H4 (cell line): ENCODE data around the gene FIZ1. TPM values are rescaled to one million over a fixed set of nuclear protein-coding genes. Genes with fewer than 3 reads are reported as not detected.
"Not testable (repeated sequence)": the region's sequence is repeated elsewhere in the genome, so short reads cannot be mapped to it uniquely, and the experiment has no call there.

Source experiments
- DNase-seq: peaks from one replicate; pipeline ENCODE4 v3.0.0-alpha.2; 2015; ENCODE audit warnings: low spot score
- total RNA-seq: library from RNA; depleted of rRNA; stranded (reverse); fragments of >200 nt; shearing (Covaris generic); gene quantifications from 2 replicates; pipeline ENCODE4 v1.2.3, GENCODE V29; 2014

The FIZ1 gene
- total RNA-seq, 1 experiment from 2014 or later = 7.8 TPM

DNA sequence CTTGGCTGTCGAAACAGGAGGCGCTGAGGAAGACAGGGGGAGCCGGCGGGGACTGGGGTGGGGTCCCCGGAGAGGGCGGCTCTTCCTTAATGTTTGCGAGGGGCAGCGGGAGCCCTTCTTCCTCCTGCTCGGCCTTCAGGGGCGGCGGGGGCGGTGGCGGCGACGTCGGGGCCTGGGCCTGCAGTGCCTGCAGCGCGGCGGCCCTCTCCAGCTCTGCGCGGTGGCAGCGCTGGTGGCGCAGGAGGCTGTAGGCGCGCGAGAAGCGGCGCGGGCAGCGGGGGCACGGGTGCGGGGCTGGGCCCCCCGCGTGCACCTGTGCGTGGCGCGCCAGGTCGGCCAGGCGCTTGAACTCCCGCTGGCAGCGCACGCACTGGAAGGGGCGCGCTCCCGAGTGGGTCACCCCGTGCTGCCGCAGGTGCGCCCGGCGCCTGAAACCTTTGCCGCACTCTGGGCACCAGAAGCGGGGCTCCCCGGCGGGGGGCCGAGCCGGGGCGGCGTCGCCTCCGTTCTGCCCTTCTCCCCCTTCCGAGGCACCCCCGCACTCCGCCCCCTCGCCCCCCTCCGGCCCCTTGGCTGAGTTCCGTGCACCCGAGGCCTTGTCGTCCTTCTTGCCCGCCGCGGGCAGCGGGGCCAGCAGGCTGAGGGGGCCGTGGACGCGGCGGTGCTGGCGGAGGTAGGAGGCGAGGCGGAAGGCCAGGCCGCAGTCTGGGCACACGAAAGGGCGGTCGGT, 21.1 kb downstream of the FIZ1 start:
- DNase-seq = no peak

DNA sequence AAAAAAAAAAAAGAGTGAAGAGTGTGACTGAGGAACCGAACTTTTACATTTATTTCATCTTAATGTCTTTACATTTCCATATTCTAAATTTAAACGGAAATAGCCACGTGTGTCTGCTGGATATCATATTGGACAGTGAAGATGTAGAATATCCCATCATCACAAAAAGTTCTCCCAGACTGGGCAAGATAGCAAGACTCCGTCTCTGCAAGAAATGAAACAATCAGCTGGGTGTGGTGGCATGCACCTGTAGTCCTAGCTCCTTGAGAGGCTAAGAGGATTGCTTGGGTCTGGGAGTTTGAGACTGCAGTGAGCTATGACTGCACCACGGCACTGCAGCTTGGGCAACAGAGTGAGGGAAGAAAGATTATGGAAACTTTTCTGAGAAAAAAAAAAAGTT, 22.6 kb downstream of the FIZ1 start:
- DNase-seq = no peak

DNA sequence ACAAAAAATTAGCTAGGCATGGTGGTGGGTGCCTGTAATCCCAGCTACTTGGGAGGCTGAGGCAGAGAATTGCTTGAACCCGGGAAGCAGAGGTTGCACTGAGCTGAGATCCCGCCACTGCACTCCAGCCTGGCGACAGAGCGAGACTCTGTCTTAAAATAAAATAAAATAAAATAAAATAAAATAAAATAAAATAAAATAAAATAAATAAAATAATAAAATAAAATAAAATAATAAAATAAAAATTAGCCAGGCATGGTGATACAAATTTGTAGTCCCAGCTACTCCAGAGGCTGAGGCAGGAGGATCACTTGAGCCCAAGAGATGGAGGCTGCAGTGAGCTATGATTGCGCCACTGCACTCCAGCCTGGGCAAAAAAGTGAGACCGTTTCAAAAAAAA, 25.4 kb downstream of the FIZ1 start:
- not testable (repeated sequence) for DNase-seq

DNA sequence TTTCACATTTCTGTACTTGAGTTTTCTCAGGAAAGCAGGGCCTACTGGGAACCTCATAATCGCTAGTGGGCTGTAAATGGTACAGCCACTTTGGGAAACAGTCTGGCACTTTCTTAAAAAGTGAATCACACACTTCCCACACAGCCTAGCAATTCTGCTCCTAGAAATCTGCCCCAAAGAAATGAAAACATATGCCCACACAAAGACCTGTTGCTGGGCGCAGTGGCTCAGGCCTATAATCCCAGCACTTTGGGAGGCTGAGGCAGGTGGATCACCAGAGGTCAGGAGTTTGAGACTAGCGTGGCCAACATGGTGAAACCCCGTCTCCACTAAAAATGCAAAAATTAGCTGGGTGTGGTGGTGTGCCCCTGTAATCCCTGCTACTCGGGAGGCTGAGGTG, 29.8 kb downstream of the FIZ1 start:
- not testable (repeated sequence) for DNase-seq

DNA sequence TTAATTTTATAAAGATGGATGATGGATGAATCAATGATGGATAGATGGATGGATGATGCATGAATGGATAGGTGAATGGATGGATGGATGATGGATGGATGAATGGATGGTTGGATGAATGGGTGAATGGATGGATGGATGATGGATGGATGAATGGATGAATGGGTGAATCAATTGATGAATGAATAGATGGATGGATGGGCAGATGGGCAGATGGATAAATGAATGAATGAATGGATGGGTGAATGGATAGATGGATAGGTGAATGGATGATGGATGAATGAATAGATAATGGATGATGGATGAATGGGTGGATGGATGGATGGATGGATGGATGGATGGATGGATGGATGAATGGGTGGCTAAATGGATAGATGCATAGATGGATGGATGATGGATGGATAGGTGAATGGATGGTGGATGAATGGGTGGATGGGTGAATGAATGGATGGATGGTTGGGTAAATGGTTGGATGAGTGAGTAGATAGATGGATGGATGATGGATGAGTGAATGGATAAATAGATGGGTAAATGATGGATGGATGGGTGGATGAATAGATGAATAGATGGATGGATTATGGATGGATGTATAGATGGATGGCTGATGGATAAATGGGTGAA, 31.5 kb downstream of the FIZ1 start:
- DNase-seq = no peak

DNA sequence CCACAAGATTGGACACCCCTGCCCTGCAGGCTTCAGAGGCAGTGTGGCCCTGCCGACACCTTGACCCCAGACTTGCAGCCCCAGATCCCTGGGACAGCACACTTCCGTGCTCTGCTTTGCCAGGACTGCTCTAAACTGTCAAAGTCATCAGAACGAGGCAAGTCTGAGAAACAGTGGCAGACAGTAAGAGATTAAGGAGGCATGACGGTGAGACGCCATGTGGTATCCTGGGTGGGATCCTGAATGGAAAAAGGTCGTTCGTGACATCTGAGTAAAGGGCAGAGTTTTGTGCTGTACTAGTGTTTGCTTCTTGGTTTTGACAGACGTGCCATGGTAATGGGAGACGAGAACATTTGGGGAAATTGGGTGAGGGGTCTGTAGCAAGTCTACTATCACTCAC, 32.5 kb downstream of the FIZ1 start:
- DNase-seq = no peak

DNA sequence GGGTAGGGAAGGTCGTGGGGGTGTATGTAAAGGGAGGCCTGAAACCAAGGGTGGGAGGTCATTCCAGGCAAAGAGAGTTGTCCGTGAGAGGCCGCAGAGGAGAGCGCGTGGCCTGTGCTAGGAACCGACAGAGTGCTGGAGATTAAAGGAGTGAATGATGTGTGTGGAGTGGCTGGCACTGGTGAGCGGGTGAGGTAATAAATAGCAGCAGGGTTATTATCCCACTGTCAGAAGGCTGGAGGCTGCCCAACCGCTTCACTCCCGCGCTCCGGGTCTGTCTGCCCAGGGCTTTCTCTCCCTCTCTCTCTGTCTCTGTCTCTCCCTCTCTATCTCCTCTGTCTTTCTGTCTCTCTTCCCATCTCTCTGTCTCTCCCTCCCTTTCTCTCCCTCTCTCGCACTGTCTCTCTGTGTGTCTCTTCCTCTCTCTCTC, 36.0 kb downstream of the FIZ1 start:
- DNase-seq = no peak

DNA sequence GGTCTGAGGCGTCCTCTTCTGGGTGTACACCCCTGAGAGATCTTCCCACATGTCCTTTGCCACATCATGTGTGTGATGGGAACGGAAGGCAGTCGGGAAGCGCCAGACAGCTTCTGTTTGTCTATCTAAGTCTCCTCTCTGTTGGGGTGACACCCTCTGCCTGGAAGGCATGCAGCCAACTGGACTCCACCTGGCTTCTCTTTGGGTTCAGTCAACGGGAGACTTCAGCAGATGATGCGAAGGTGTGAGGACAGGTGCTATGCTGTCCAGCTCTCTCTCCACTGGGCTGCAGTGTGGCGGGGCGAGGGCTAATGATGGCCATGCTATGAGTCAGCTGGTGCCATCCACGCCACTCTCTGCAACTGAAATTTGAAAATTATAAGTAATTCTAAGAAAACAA, 39.6 kb downstream of the FIZ1 start:
- no peak for DNase-seq

DNA sequence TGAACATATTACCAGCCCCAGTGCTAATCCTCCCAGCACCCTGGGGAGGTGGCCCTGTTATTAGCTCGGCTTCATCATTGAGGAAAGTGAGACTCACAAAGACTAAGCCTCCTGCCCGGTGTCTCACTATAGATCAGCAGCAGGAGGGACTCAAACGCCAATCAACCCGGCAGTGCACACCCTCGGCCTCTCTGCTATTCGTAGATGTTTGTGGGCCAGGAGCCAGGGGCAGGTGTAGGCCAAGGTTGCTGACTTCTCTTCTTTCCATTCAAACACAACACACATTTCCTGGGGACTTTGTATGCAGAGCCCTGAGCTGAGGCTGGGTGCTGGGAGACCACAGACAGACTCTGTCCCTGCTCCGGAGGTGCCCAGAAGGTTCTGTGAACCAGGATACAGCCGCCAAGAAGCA, 44.6 kb downstream of the FIZ1 start:
- DNase-seq = no peak

DNA sequence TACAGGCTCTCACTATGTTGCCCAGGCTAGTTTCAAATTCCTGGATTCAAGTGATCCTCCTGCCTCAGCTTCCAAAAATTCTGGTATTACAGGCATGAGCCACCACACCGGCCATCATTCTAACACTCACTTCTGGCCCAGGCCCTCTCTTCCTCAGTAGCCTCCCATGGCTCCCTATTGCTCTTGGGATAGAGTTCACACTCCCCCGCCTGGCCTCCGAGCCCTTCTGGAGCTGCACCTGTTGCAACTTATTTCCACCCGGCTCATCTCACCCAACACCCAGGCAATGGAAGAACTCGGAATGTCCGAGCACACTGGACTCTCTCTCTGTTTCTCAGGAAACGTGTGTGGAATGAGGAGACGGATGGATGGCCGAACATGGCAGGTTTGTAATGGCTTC, 45.0 kb downstream of the FIZ1 start:
- no peak for DNase-seq

DNA sequence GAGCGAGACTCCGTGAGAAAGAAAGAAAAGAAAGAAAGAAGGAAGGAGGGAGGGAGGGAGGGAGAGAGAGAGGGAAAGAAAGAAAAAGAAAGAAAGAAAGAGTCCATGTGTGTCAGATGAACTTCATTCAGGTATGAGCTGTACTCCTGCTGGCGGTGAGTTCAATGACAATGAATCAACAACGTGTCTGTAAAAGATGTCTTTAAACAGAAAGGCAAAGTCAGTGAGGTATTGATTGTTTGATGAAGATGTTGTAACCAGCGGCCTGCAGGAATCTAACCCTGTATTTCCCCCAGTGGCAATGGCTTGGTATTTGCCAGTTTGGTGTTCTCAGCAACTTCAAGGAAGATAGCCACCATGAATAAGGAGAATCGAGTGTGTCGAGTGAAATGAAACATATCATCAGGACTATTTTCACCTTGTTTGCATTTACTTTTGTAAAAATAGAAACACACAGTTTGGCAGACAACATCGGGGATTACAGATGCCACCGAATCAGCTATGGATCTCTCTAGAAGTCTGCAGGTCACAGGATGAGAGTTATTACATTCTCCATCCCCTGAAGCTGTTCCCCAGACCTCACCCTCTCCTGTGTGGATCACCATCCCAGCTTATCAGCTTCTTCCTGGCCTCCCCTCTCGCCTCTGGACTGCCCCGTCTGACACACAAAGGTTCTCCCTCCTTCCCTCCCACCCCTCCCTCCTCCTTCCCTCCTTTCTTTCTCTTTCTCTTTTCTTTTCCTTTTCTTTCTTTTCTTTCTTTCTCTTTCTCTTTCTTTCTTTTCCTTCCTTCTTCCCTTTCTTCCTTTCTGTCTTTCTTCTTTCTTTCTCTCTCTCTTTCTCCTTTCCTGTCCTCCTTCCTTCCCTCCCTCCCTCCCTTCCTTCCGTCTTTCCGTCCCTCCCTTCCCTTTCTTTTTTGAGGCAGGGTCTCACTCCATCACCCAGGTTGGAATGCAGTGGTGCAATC, 45.8 kb downstream of the FIZ1 start:
- DNase-seq = no peak

DNA sequence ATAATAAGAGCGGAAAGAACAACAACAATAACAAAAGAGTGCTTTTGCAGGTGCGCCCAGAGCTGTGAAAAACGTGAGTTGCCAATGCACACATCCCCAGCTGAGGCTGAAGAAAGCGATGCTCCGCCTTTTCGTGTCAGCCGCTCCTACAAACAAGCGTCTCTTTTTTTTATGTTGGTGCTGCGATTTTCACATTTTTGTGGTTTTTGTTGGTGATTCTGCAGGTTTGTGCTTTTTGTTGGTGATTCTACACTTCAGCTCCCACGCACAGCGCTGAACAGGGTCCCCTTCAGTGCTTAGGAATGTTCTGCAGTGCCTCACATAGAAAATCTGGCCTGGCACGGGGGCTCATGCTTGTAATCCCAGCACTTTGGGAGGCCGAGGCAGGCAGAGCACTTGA, 46.7 kb downstream of the FIZ1 start:
- peak; percentile 84 for DNase-seq

DNA sequence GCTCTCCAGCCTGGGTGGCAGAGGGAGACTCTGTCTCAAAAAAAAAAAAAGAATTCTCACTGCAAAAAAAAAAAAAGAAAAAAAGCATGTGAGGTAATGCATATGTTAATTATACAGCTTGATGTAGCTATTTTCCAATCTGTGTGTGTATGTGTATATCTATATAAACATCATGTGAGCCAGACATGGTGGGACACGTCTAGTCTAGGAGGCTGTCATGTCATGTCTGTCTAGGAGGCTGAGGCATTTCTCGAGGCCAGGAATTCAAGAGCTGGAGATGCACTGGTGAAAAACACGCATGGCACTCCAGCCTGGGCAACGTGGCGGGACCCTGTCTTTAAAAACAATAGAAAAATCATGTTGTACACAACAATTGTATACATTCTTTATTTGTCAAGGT, 47.1 kb downstream of the FIZ1 start:
- no peak for DNase-seq

DNA sequence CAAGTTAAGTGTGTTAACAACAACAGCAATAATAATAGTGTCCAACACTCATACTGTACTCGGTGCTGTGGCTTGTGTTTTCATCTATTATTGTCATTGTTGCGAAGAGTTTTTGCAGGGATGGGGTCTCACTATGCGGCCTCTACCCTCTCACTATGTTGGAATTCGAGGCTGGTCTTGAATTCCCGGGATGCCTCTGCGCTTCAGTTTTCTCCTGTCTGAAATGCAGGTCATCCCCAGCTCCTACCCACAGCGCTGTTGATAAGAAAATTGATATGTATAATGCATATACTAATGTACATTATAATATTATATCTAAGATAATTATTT, 49.0 kb downstream of the FIZ1 start:
- no peak for DNase-seq

DNA sequence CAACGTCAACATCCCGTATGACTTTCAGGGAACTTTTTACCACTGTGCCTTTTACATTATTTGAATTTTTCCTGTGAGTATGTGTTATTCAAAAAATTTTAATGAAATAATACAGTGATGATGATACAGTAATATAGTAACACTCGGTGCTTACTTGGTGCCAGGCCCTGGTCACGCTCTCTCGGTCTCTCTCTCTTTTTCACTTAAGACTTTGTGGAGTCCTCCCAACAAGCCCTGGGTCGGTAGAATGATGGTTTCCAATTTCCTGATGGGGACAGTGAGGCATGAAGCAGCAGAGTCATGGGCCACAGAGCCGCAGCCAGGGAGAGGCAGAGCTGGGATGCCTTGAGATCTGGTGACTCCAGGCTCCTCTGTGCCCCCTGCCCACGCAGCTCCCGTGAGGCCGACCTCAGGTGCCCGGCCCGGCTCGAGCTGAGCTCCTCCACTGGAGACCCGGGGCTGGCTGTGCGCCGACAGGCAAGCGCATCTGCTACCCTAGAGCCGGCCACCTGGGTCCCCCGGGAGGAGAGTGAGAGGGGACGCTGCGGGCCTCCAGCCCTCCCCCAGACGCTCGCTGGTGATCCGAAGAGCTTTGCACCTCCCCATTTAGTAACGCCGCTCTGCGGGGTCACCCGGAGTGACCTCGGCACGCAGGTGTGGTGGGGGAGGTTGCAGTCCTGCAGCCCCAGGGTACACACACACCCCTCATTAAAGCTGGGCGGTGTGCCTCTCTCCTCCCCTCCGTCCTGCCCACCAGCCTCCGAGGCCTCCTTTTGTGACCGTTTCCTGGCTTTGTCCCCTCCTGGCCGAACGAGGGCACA, 49.6 kb downstream of the FIZ1 start:
- peak; percentile 61 for DNase-seq

DNA sequence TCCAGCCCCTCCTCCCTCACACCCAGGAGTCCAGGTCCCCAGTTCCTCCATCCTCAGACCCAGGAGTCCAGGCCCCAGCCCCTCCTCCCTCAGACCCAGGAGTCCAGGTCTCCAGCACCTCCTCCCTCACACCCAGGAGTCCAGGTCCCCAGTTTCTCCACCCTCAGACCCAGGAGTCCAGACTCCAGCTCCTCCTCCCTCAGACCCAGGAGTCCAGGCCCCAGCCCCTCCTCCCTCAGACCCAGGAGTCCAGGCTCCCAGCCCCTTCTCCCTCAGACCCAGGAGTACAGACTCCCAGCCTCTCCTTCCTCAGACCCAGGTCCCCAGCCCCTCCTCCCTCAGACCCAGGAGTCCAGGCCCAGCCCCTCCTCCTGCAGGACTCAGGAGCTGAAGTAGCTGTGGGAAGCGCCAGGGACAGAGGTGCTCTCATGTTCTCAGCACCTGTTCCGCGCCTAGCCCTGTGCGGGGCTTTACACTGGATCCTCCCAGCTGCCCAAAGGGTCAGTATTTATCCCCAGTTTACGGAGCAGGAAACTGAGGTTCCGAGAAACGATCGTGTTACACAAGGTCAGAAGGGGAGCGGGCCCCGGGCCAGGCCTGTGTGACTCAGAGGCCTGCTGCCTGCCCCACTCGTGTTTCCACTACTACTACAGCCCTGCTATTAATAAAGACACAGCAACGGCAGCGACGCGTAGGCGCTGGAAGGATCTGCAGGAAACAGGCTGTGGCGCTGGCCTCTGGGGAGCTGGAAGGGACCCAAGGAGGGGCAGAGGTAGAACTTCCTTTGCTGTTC, 52.3 kb downstream of the FIZ1 start:
- peak; percentile 70 for DNase-seq

DNA sequence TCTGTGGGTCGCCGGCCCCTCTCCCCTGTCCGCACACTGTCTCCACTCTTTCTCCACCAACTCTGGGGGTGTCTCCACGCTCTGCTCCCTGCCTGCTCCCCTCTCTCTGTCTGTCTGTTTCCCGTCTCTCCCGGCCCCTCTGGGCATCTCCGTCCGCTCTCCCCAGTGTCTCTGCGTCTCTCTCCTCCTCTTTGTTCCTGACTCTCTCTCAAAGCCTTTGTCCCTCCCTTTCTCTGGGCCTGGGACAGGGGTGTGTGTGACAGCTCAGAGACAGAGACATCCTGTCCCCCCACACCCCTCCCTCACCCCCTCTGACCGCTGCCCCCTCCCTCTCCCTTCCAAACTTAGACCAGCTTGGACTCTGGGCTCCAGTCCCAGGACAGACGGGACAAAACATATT, 53.3 kb downstream of the FIZ1 start:
- no peak for DNase-seq

DNA sequence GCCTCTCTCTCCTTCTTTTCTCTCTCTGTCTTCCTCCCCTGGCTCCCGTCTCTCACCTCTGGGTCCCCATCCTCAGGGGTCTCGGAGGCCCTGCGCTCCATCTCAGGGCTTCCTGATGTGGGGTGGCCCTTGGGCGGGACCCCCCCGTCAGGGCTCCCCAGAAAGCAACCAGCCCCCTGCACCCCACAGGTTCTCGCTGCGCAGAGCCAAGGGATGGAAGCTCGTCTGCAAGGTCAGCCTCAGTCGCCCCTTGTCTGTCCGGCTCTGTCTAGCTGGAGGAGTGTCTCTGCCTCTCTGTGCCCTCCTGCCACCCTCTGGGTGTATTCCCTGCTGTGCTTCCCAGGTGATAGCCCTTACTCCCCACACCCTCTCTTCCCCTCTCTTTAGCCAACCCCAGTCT, 53.9 kb downstream of the FIZ1 start, which contains the start of gene SBK3:
Gene SBK3, minus strand, starts transcription at position 101 of the 400 bp plus-strand sequence. Its CDS starts 0 bp downstream, at position 101.
- DNase-seq = no peak

DNA sequence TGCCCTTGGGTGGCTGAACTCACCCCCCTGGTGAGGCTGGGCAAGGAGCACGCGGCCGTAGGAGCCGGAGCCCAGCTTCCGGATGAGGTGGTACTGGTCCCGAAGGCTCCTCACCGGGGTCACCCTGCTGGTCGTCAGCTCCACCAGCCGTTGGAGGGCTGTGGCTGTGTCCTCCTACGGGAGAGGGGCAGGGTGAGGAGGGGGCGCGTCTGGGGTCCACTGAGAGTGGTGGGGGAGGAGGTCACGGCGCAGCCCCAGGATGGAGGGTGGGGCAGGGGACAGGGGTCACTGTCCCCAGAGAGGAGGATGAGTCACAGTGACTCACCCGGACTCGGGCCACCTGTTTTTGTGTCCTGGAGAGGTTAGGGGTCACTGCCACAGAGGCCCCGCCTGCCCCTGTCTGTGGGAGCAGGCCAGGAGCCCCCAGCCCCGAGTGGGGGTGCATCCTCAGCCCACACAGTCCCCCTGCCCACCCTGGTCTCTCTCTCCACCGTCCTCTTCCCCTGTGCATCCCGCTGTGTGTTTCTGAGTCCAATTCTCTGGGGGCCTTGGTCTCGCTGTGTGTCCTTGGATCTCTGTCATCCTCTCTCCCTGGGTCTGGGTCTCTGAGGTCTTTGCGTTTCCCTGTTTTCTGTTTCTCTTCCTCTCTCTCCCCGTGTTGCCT, 54.4 kb downstream of the FIZ1 start:
- no peak for DNase-seq

DNA sequence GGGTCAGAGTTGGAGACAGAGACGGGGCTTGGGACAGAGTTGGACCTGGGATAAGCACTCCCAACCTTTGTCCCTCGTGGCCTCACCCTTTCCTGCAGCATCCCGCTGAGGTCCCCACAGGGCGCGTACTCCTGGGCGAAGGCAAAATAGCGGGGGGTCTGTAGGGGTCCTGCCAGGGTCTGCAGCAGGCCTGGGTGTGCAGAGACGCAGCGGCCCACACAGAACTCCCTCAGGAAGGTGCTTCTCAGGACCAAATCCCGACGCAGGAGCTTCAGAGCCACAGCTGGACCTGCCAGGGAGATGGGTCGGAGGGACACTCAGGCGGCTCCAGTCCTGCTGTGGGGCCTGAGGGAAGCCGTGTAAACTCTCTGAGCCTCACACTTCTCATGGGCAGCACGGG, 55.3 kb downstream of the FIZ1 start:
- no peak for DNase-seq
